Measurements from ENCODE around the gene IFIT3.
"Not testable (repeated sequence)": the region's sequence is repeated elsewhere in the genome, so short reads cannot be mapped to it uniquely, and the experiment has no call there.

The IFIT3 gene

GRCh38 chr10:89304026-89304425 is 23.8 kb upstream of the IFIT3 start:
- DNase-seq = no peak

GRCh38 chr10:89304446-89304845 is 23.4 kb upstream of the IFIT3 start:
- no peak for DNase-seq

GRCh38 chr10:89304925-89305324 is 22.9 kb upstream of the IFIT3 start:
- DNase-seq = no peak

GRCh38 chr10:89305766-89306433 is 21.9 kb upstream of the IFIT3 start:
- DNase-seq = no peak

- DNase-seq = no peak
Observed at GRCh38 chr10:89306434-89307268, 21.1 kb upstream of the IFIT3 start.

GRCh38 chr10:89307269-89307577 is 20.6 kb upstream of the IFIT3 start:
- no peak for DNase-seq

- DNase-seq = no peak
Observed at GRCh38 chr10:89308266-89308665, 19.5 kb upstream of the IFIT3 start.

- no peak for DNase-seq
Observed at GRCh38 chr10:89308736-89309135, 19.1 kb upstream of the IFIT3 start.

GRCh38 chr10:89309156-89310055 is 18.4 kb upstream of the IFIT3 start:
- no peak for DNase-seq

GRCh38 chr10:89310056-89310893 is 17.5 kb upstream of the IFIT3 start:
- no peak for DNase-seq

GRCh38 chr10:89312973-89313372 is 14.8 kb upstream of the IFIT3 start:
- no peak for DNase-seq

GRCh38 chr10:89314676-89315075 is 13.1 kb upstream of the IFIT3 start:
- no peak for DNase-seq

GRCh38 chr10:89318047-89318446 is 9.8 kb upstream of the IFIT3 start:
- not testable (repeated sequence) for DNase-seq

GRCh38 chr10:89325081-89325480 is 2.7 kb upstream of the IFIT3 start:
- DNase-seq = not testable (repeated sequence)

- not testable (repeated sequence) for DNase-seq
Observed at GRCh38 chr10:89325856-89326255, 1.9 kb upstream of the IFIT3 start.

- DNase-seq = no peak
Observed at GRCh38 chr10:89329151-89329550, 1.4 kb downstream of the IFIT3 start.

- DNase-seq = not testable (repeated sequence)
Observed at GRCh38 chr10:89330014-89330413, 2.2 kb downstream of the IFIT3 start.

GRCh38 chr10:89330537-89331212 is 2.9 kb downstream of the IFIT3 start:
- no peak for DNase-seq

GRCh38 chr10:89331487-89332122 is 3.8 kb downstream of the IFIT3 start:
- DNase-seq = not testable (repeated sequence)

GRCh38 chr10:89332123-89332633 is 4.4 kb downstream of the IFIT3 start:
- peak; percentile 42 for DNase-seq

GRCh38 chr10:89335226-89335625 is 7.4 kb downstream of the IFIT3 start:
- no peak for DNase-seq

All from stimulated activated CD4-positive, alpha-beta T cell treated with anti-CD3 and anti-CD28 coated beads, Interleukin-4, amount 100 ng/mL, for 24 hours (primary cell).